Central memory CD4-positive, alpha-beta T cell (primary cell): Measurements from ENCODE around the gene PLD3.
"Not testable (repeated sequence)": the region's sequence is repeated elsewhere in the genome, so short reads cannot be mapped to it uniquely, and the experiment has no call there.

Experiments used
- DNase-seq: peaks from one replicate; pipeline ENCODE4 v3.0.0; 2022

The PLD3 gene

DNA sequence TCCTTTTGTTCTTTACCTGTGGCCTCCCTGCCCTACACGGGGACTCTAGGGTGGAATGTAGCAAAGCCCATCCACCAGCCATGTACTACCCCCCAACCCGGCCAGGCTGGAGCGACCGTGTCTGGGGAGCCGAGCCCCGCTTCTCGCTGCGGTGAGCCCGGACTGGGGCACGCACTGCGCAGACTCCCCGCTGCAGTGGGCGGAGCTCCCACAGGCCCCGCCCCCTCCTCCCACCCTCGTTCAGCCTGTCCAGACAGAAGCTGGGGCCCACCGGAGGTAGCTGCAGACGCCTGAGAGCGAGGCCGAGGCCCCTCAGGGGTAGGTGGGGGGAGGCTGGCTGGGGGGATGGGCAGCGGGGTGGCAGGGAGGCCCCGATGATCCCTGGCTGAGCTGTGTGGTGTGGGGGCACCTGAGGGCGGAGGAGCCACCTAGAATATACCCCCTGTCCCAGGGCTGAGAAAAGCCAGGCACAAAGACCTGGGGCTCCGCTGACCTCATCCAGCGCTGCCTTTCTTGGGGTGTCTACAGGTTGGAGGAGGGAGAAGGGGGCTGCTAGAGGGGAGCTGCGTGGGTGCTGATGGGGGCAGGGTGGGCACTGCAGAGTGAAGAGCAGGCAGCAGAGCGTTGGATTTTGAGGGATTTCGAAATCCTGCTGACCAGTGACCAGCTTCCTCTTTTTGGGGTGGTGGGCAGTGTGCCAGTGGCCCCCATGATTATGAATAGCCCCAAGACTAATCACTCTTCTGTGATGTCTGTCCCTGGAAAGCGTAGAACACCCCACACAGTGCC lies 17.3 kb downstream of the PLD3 start:
- DNase-seq: no peak

DNA sequence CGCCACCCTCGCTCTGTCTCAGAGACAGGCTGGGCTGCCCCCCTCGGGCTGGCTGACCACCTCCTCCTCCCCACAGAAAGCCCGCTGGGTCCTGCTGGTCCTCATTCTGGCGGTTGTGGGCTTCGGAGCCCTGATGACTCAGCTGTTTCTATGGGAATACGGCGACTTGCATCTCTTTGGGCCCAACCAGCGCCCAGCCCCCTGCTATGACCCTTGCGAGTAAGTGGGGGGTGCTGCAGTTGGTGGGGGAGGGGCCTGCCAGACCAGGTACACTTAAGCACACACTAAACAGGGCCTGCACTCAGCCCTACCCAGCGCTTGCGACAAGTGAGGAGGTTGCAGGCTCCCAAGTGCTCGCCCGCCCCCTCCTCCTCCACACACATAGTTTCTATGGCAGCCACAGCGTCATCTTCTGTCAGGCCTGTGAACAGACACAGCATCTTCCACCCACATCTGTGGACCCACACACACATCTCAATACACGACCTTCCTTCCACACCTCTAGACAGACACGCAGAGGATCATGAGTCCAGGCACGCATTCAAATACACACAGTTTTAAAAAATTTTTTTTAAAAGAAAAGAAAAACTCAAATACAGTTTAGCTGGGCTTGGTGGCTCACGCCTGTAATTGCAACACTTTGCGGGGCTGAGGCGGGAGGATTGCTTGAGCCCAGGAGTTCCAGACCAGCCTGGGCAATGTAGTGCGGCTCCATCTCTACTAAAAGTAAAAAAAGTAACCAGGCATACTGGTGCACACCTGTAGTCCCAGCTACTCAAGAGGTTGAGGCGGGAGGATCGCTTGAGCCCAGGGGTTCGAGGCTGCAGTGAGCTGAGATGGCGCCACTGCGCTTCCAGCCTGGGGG lies 18.4 kb downstream of the PLD3 start:
- no peak for DNase-seq

- no peak for DNase-seq
Observed at GRCh38 chr19:40367577-40368434, 19.3 kb downstream of the PLD3 start.

DNA sequence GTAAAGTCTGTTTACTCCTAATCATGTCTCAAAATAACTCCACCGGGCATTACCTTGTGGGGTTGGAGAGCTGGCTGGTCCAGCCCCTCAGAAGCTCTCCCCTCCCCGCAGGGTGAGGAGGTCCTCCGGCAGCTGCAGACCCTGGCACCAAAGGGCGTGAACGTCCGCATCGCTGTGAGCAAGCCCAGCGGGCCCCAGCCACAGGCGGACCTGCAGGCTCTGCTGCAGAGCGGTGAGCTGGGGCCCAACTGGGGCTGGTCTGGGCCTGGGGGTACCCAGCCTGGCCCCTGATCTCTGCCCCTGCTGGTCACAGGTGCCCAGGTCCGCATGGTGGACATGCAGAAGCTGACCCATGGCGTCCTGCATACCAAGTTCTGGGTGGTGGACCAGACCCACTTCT lies 21.3 kb downstream of the PLD3 start:
- no peak for DNase-seq

DNA sequence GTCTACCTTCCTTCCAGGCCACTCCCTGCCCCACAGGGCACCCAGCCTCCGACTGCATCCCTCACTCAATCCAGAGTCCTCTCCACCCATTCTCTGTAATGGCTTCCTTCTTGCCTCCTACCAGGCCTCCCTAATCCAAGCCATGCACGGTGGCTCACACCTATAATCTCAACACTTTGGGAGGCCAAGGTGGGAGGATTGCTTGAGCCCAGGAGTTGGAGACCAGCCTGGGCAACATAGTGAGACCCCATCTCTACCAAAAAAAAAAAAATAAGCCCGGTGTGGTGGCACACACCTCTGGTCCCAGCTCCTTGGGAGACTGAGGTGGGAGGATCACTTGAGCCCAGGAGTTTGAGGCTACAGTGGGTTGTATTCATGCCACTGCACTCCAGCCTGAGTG lies 21.8 kb downstream of the PLD3 start:
- not testable (repeated sequence) for DNase-seq

GRCh38 chr19:40370997-40371801 lies 22.7 kb downstream of the PLD3 start:
- DNase-seq: no peak

DNA sequence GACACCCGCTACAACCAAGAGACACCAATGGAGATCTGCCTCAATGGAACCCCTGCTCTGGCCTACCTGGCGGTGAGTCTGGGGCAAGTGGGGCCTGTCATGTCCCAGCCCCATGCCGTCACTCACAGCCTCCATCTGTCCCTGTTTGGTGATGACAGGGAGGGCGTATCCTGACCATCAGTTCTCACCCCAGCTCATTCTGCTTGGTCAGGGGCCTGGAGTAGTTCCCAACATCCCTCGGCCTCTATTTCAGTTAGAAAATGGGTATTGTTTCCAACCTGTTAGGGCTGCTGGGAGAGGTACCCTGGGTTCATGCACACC lies 23.3 kb downstream of the PLD3 start:
- no peak for DNase-seq

DNA sequence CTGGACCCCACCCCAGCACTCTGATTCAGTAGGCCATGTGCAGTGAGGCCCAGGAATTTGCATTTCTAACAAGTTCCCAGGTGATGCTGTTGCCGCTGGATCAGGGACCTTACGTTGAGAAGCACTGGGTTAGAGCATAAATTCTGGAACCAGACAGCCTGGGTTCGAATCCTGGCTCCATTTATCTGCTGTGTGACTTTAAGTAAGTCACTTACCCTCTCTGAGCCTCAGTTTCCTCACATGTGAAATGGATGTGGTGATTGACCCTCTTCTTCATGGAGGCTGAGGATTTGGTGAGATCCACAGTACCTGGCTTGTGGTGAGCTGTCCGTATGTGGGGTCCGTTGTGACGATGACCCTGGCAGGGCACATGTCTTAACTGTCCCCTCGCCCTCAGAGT lies 25.6 kb downstream of the PLD3 start:
- DNase-seq: no peak

- no peak for DNase-seq
Observed at GRCh38 chr19:40376286-40376862, 27.9 kb downstream of the PLD3 start.

DNA sequence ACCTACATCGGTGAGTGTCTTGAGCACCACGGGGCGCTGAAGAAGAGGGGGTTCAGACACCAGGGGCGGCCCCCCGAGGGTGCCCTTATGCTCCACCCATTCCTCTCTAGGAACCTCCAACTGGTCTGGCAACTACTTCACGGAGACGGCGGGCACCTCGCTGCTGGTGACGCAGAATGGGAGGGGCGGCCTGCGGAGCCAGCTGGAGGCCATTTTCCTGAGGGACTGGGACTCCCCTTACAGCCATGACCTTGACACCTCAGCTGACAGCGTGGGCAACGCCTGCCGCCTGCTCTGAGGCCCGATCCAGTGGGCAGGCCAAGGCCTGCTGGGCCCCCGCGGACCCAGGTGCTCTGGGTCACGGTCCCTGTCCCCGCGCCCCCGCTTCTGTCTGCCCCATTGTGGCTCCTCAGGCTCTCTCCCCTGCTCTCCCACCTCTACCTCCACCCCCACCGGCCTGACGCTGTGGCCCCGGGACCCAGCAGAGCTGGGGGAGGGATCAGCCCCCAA lies 29.4 kb downstream of the PLD3 start:
- no peak for DNase-seq

DNA sequence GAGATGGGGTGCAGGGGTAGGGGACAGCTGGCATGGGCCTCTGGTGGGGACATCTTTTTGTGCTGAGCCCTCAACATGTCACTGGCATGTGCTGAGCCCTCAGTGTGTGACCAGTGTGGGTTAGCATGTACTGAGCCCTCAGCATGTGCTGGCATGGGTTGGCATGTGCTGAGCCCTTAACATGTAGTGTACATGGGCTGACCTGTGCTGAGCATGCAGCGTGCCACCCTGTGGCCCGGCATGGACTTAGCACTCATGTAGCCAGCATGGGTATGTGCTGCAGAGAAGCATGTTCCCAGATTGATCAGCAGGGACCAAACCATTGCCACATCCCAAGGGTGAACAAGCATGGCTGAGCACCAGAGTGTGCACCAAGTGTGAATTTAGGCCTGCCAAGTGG lies 30.0 kb downstream of the PLD3 start:
- no peak for DNase-seq

DNA sequence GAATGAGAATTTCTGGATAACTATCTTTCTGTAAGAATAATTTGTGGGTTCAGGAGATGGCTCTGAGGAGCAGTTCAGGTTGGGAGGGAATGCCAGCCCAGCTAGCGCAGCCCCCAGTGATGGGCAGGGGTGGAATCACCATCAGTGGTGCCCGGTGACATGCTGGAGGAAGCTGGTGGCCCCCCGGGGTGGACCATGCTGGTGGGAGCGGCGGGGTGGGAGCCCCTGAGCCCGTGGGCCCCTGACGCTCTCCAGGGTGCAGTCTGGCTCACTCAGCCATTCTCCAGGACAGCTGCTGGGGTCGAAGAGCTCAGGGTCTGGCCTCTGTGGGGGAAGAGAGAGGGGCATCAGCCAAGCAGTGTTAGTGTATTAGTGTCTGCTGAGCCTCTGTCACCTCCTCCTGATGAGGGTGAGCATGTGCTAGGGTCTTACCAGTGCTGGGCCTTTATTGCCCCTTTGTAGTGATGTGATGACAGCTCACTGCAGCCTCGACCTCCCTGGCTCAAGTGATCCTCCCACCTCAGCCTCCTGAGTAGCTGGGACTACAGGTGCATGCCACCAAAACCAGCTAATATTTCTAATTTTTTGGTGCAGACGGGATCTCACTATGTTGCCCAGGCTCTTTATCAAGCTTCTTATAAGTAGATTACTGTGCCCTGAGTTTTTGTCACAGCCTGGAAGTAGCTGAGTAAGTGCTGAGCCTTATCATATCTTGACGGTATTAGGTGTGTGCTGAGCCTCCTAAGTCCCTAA lies 31.1 kb downstream of the PLD3 start:
- no peak for DNase-seq

- no peak for DNase-seq
Observed at GRCh38 chr19:40380199-40381037, 31.9 kb downstream of the PLD3 start.

- DNase-seq: no peak
Observed at GRCh38 chr19:40381321-40381720, 32.8 kb downstream of the PLD3 start.

DNA sequence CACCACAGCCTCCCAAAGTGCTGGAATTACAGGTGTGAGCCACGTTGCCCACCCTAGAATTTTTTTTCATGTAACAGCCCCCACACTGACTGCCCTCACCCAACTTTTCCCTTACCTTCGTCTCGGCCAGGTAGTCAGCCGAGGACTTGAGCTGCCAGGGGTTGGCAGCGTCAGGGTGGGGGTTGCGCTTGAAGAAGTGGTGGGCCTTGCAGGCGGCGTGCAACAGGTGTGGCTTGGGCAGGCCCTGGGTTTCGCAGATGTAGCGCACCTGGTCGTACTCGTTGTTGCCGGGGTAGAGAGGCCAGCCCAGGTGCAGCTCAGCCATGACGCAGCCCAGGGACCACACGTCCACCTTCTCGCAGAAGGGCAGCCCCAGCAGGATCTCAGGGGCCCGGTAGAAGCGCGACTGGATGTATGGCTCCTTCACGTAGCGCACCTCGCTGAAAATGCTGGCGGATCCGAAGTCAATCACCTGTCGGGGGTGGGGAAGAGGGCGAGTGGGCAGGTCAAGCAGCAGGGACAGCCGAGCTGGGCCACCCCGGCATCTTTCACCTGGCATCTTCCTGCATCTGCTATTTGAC lies 35.3 kb downstream of the PLD3 start:
- DNase-seq: no peak

DNA sequence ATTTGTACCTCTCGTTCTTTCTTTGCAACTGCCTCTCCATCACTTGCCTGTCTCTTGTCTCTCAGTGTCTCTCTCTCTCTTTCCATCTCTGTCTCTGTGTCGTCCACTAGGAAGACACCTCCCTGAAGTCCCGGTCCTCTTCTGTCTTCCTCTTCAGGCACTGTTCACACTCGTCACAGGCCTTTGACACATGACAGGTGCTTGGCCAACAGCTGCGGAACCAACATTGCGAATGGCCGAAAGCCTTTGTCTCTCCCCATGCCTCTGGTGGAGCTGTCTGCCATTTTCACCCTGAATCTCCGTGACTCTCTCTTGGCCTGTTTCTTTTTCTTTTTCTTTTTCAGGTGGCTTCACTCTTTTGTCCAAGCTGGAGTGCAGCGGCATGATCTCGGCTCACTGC lies 38.7 kb downstream of the PLD3 start:
- no peak for DNase-seq

DNA sequence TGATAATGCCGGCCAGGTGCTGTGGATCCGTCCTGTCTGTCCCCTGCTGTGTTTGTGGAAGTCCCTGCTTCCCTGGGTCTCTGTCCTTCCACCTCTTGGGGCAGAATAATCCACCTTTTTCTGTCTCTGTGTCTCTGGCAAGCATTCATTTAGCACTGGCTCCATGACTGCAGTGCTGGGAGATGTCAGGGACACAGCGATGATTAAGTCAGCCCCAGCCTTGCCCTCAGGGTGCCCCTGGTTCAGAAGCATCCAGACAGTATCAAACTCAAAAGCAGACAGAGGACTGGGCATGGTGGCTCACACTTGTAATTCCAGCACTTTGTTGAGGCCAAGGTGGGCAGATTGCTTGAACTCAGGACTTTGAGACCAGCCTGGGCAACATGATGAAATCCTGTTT lies 40.0 kb downstream of the PLD3 start:
- DNase-seq: no peak

GRCh38 chr19:40389404-40390083 lies 41.0 kb downstream of the PLD3 start:
- no peak for DNase-seq

DNA sequence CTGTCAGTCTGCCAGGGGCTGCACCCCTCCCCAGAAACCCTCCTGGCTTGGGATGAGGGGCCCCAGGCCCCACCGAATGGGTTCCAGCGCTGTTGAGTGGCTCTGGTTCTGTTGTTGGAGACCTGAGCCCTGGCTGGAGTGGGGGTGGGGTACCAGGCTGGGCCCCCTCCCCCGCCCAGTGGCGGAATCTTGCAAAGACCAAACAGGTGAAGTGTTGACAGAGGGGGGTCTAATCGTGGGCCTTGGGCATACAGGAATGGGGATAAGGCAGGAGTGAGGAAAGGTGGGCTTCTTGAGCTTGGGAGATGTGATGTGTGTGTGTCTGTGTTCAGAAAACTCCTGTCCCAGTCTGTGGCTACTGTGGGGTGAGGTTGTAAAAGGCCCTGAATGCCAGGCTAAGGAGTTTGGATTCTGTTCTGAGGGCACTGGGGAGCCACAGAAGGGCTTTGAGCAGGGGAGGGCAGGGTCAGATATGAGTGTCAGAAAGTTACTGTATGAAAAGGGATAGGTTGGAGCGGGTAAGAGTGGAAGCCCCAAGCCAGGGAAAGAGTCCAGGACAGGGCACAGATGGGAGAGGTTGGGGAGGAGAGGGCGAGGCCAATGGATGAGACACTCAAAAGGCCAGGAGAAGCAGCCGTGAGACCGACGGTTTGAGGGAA lies 41.7 kb downstream of the PLD3 start, which contains the start of gene HIPK4:
Gene HIPK4, minus strand, starts transcription at position 98 of the 659 bp plus-strand sequence. CDS start 279 bp downstream, outside the sequence.
- no peak for DNase-seq
